IMR-90 (cell line): Measurements from ENCODE around the gene EHD4. TPM values are rescaled to one million over a fixed set of nuclear protein-coding genes. Genes with fewer than 3 reads are reported as not detected.

Experiments used
- ATAC-seq: fragments of 200-7000 bp; cut with Tn5 transposase; 2 replicates; pipeline ENCODE4 v1.9.1; 2020; ENCODE audit warnings: low read depth, mild to moderate bottlenecking, moderate library complexity
- BruUV-seq: library from RNA; stranded (reverse); fragments of 400-500 nt; replicated peaks from 2 replicates; lab custom pipeline; 2021; lab: Mats Ljungman, UMichigan
- CTCF ChIA-PET: fragments of 300-600 bp; formaldehyde crosslinking; extraction: SDS; loops from one replicate; lab custom pipeline; 2021; ENCODE audit warnings: antibody characterized with exemption; lab: Yijun Ruan, JAX
- POLR2A ChIA-PET: fragments of 300-600 bp; sonication (Branson Sonifier 250); formaldehyde crosslinking; loops from one replicate; lab custom pipeline; 2022; ENCODE audit warnings: antibody characterized with exemption; ENCODE audit not compliant: unreplicated experiment; lab: Charles Lee
- DNase-seq: peaks from one replicate; pipeline ENCODE4 v3.0.0; 2013
- H2AFZ ChIP-seq: replicated peaks from 2 replicates; pipeline ENCODE3; 2013; ENCODE audit warnings: low read length, mild to moderate bottlenecking; ENCODE audit not compliant: poor library complexity
- H2AK5ac ChIP-seq: 2 replicates; pipeline ENCODE4 v1.6.1; 2013; ENCODE audit warnings: low read depth, low read length, inconsistent platforms
- H2AK9ac ChIP-seq: replicated peaks from 2 replicates; pipeline ENCODE3; 2013; ENCODE audit warnings: mild to moderate bottlenecking, low read depth, low read length, moderate library complexity; ENCODE audit not compliant: poor library complexity
- H2BK120ac ChIP-seq: 2 replicates; pipeline ENCODE4 v1.6.1; 2013; ENCODE audit warnings: low read depth, low read length, inconsistent platforms
- H2BK15ac ChIP-seq: 3 replicates; pipeline ENCODE4 v1.6.1; 2013; ENCODE audit warnings: low read depth, low read length, inconsistent platforms
- H2BK20ac ChIP-seq: 2 replicates; pipeline ENCODE4 v1.6.1; 2013; ENCODE audit warnings: low read depth, mild to moderate bottlenecking, inconsistent platforms, low read length, moderate library complexity
- H2BK5ac ChIP-seq: 2 replicates; pipeline ENCODE4 v1.6.1; 2013; ENCODE audit warnings: mild to moderate bottlenecking, low read depth, low read length, inconsistent platforms; ENCODE audit not compliant: poor library complexity, severe bottlenecking
- H3K14ac ChIP-seq: replicated peaks from 2 replicates; pipeline ENCODE4 v1.6.1; 2013; ENCODE audit warnings: low read depth, low read length, inconsistent platforms
- H3K18ac ChIP-seq: 2 replicates; pipeline ENCODE4 v1.6.1; 2013; ENCODE audit warnings: low read depth, low read length, control low read depth
- H3K23ac ChIP-seq: 2 replicates; pipeline ENCODE4 v1.6.1; 2013; ENCODE audit warnings: low read depth, low read length, inconsistent platforms
- H3K27ac ChIP-seq: 2 replicates; pipeline ENCODE4 v1.5.1; 2013; ENCODE audit warnings: mild to moderate bottlenecking, control low read depth, low read length; ENCODE audit not compliant: insufficient read depth
- H3K27me3 ChIP-seq: 2 replicates; pipeline ENCODE4 v1.6.1; 2013; ENCODE audit warnings: low read length; ENCODE audit not compliant: control insufficient read depth, insufficient read depth
- H3K36me3 ChIP-seq: 2 replicates; pipeline ENCODE4 v1.6.1; 2013; ENCODE audit warnings: low read length, mixed read lengths; ENCODE audit not compliant: control insufficient read depth, insufficient read depth
- H3K4ac ChIP-seq: 2 replicates; pipeline ENCODE4 v1.6.1; 2013; ENCODE audit warnings: low read depth, low read length, inconsistent platforms
- H3K4me1 ChIP-seq: 2 replicates; pipeline ENCODE4 v1.6.1; 2013; ENCODE audit warnings: low read length, mixed read lengths; ENCODE audit not compliant: control insufficient read depth, insufficient read depth
- H3K4me2 ChIP-seq: 2 replicates; pipeline ENCODE4 v1.6.1; 2013; ENCODE audit warnings: low read depth, mild to moderate bottlenecking, control low read depth, low read length, moderate library complexity
- H3K4me3 ChIP-seq: 2 replicates; pipeline ENCODE4 v1.5.1; 2013; ENCODE audit warnings: low read depth, mild to moderate bottlenecking, control low read depth, low read length, moderate library complexity; ENCODE audit not compliant: insufficient read depth
- H3K56ac ChIP-seq: 2 replicates; pipeline ENCODE4 v1.6.1; 2013; ENCODE audit warnings: low read length, inconsistent platforms; ENCODE audit not compliant: insufficient read depth; ENCODE audit errors: extremely low read depth
- H3K79me1 ChIP-seq, 2 experiments: 2 replicates each; pipeline ENCODE4 v1.6.1; 2013; ENCODE audit warnings: low read length in 2 of 2, inconsistent platforms in 1 of 2, low read depth in 1 of 2
- H3K9ac ChIP-seq: 2 replicates; pipeline ENCODE4 v1.6.1; 2013; ENCODE audit warnings: low read depth, low read length, control low read depth
- H3K9me1 ChIP-seq: 2 replicates; pipeline ENCODE4 v1.6.1; 2013; ENCODE audit warnings: low read length, inconsistent platforms; ENCODE audit not compliant: insufficient read depth
- H3K9me3 ChIP-seq: 2 replicates; pipeline ENCODE4 v1.6.1; 2013; ENCODE audit warnings: low read length; ENCODE audit not compliant: control insufficient read depth, insufficient read depth
- H4K20me1 ChIP-seq: 2 replicates; pipeline ENCODE4 v1.6.1; 2013; ENCODE audit warnings: low read length, inconsistent platforms; ENCODE audit not compliant: insufficient read depth
- H4K5ac ChIP-seq: 2 replicates; pipeline ENCODE4 v1.6.1; 2013; ENCODE audit warnings: mild to moderate bottlenecking, low read depth, low read length, control low read depth
- H4K8ac ChIP-seq, 2 experiments: 2 replicates each; pipeline ENCODE4 v1.6.1; 2013; ENCODE audit warnings: low read depth in 2 of 2, low read length in 2 of 2, control low read depth in 1 of 2, inconsistent platforms in 1 of 2
- H4K91ac ChIP-seq: 2 replicates; pipeline ENCODE4 v1.6.1; 2013; ENCODE audit warnings: low read depth, low read length, inconsistent platforms; ENCODE audit not compliant: insufficient read depth
- BHLHE40 ChIP-seq: fragments of 150-350 bp; IDR thresholded peaks from 2 replicates; pipeline ENCODE4 v1.6.1; 2016; ENCODE audit warnings: mild to moderate bottlenecking, low read depth, low read length
- CEBPB ChIP-seq: IDR thresholded peaks from 2 replicates; pipeline ENCODE4 v1.6.1; 2012; ENCODE audit warnings: low read depth, low read length, improper control_type of control experiment
- CHD1 ChIP-seq: IDR thresholded peaks from 2 replicates; pipeline ENCODE4 v1.6.1; 2012; ENCODE audit warnings: low read depth, low read length, improper control_type of control experiment
- CTCF ChIP-seq: conservative IDR thresholded peaks from 2 replicates; pipeline ENCODE4 v1.5.1; 2012; ENCODE audit warnings: mild to moderate bottlenecking, low read depth, low read length, improper control_type of control experiment
- ELK1 ChIP-seq: fragments of 150-350 bp; IDR thresholded peaks from 2 replicates; pipeline ENCODE4 v1.6.1; 2016; ENCODE audit warnings: low read depth, mild to moderate bottlenecking, low read length, moderate library complexity, borderline replicate concordance
- FOS ChIP-seq: fragments of 150-350 bp; IDR thresholded peaks from 2 replicates; pipeline ENCODE4 v1.6.1; 2016; ENCODE audit warnings: low read depth, low read length
- MAZ ChIP-seq: IDR thresholded peaks from 2 replicates; pipeline ENCODE4 v1.6.1; 2012; ENCODE audit warnings: low read depth, mild to moderate bottlenecking, low read length, improper control_type of control experiment, moderate library complexity, borderline replicate concordance
- MXI1 ChIP-seq: IDR thresholded peaks from 2 replicates; pipeline ENCODE4 v1.6.1; 2012; ENCODE audit warnings: low read depth, mild to moderate bottlenecking, low read length, moderate library complexity, borderline replicate concordance
- NFE2L2 ChIP-seq: fragments of 150-350 bp; IDR thresholded peaks from 2 replicates; pipeline ENCODE4 v1.6.1; 2016; ENCODE audit warnings: low read depth, mild to moderate bottlenecking, low read length
- POLR2A ChIP-seq: IDR thresholded peaks from 2 replicates; pipeline ENCODE4 v1.6.1; 2012; ENCODE audit warnings: mild to moderate bottlenecking, low read depth, low read length
- RAD21 ChIP-seq: IDR thresholded peaks from 2 replicates; pipeline ENCODE4 v1.6.1; 2012; ENCODE audit warnings: low read length, improper control_type of control experiment
- RCOR1 ChIP-seq: IDR thresholded peaks from 2 replicates; pipeline ENCODE4 v1.6.1; 2012; ENCODE audit warnings: mild to moderate bottlenecking, low read length, improper control_type of control experiment; ENCODE audit not compliant: insufficient replicate concordance
- RFX5 ChIP-seq: IDR thresholded peaks from 2 replicates; pipeline ENCODE4 v1.8.0; 2012; ENCODE audit warnings: low read depth, mild to moderate bottlenecking, low read length, moderate library complexity
- SMC3 ChIP-seq: fragments of 150-350 bp; IDR thresholded peaks from 2 replicates; pipeline ENCODE4 v1.6.1; 2016; ENCODE audit warnings: low read depth, mild to moderate bottlenecking, antibody characterized with exemption, low read length, moderate library complexity
- USF2 ChIP-seq: fragments of 150-350 bp; IDR thresholded peaks from 2 replicates; pipeline ENCODE4 v1.6.1; 2017; ENCODE audit warnings: mild to moderate bottlenecking, antibody characterized with exemption, low read length, low read depth
- WGBS, 2 experiments: methylation state at CpG; one replicate each; pipeline versions ENCODE4 v1.1.5 to v1.1.7; 2013; ENCODE audit warnings: missing lambda C conversion rate in 2 of 2; ENCODE audit not compliant: insufficient read length in 1 of 2; ENCODE audit errors: extremely low coverage in 2 of 2; 5-methylcytosine and 5-hydroxymethylcytosine counted together
- dilution Hi-C: fragments of 300-500 bp; cut with HindIII; formaldehyde crosslinking; loops from one replicate; pipeline ENCODE4 v1.14.3; 2018; ENCODE audit warnings: low sequenced_read_pairs; ENCODE audit not compliant: unreplicated experiment
- in situ Hi-C: fragments of 300-500 bp; cut with MboI; formaldehyde crosslinking; loops from 3 replicates; pipeline ENCODE4 v1.14.3; 2019; ENCODE audit warnings: low sequenced_read_pairs, inconsistent platforms, mixed read lengths
- intact Hi-C: fragments of 100-400 bp; cut with micrococcal nuclease; formaldehyde crosslinking; loops from 2 replicates; pipeline ENCODE4 v1.10.0; 2022
- polyA plus RNA-seq, 3 experiments: library from polyadenylated mRNA; depleted of rRNA; stranded (reverse); fragments of >200 nt; gene quantifications; 2 replicates each; pipeline ENCODE4 v1.2.3, GENCODE V29; 2012; ENCODE audit warnings: low replicate concordance in 1 of 3
- total RNA-seq: library from RNA; depleted of rRNA; stranded (reverse); fragments of >200 nt; gene quantifications from 2 replicates; pipeline ENCODE4 v1.2.3, GENCODE V29; 2012

EHD4 gene
- total and polyA plus RNA-seq, 2 of the 4 experiments (the other 2 are of a cell fraction): 21.0 to 29.0 TPM

- no peak overlapping the region for H3K18ac ChIP-seq
- H2BK15ac ChIP-seq: no peak overlapping the region
- no peaks in the 10 kb centered on the region for H4K20me1 ChIP-seq
- H3K9me3 ChIP-seq: no peaks in the 10 kb centered on the region
- intact Hi-C loops: loop anchor here (2.0 kb wide), 1 partner anchor 87 kb away; no protein-coding TSS in a partner anchor
- H3K56ac ChIP-seq: no peak overlapping the region
- no peaks in the 10 kb centered on the region for H3K79me1 ChIP-seq
- no peak overlapping the region for H2AFZ ChIP-seq
- no peaks in the 10 kb centered on the region for H3K4me1 ChIP-seq
- H3K4me3 ChIP-seq: no peak overlapping the region
- no peaks in the 10 kb centered on the region for H3K36me3 ChIP-seq
- H4K5ac ChIP-seq: no peak overlapping the region
- 60% methylated on average over 1 of the region's 11 CpGs; no CpG with 5 or more reads in 1 of the 2 experiments for WGBS, 2 experiments
- H3K27me3 ChIP-seq: peaks cover 39% of the 10 kb centered on the region
- in situ Hi-C loops: no loop called here
- H4K8ac ChIP-seq: no peak overlapping the region
- BruUV-seq: no TSS peak
- H3K9ac ChIP-seq: no peak overlapping the region
- H3K4me2 ChIP-seq: no peak overlapping the region
- no peak overlapping the region for H3K27ac ChIP-seq
- ATAC-seq (no peak), DNase-seq (no peak)
- no peak overlapping the region for H3K4ac ChIP-seq
- H3K14ac ChIP-seq: no peak overlapping the region
- no peak overlapping the region for H2AK9ac ChIP-seq
- ChIA-PET POLR2A (interaction anchor here (0.5 kb wide), 1 partner anchor 533 kb away, joined by 8 read pairs; no protein-coding TSS in a partner anchor), CTCF (interaction anchor here (1.7 kb wide), 1 partner anchor 91 kb away, joined by 5 read pairs; no protein-coding TSS in a partner anchor)
- no peak overlapping the region for H2AK5ac ChIP-seq
- no peak overlapping the region for H2BK20ac ChIP-seq
- H2BK120ac ChIP-seq: no peak overlapping the region
- H3K9me1 ChIP-seq: no peaks in the 10 kb centered on the region
- no peak overlapping the region for H3K23ac ChIP-seq
- dilution Hi-C loops: no loop called here
- H2BK5ac ChIP-seq: no peak overlapping the region
- H4K91ac ChIP-seq: no peak overlapping the region
- TF ChIP-seq CTCF (no peak), BHLHE40 (no peak), RCOR1 (no peak), ELK1 (no peak), CEBPB (no peak), POLR2A (no peak), RAD21 (no peak), USF2 (no peak), FOS (no peak), NFE2L2 (no peak), RFX5 (no peak), MAZ (no peak), MXI1 (no peak), CHD1 (no peak), SMC3 (no peak)
Observed at GRCh38 chr15:41993472-41994170, 21.3 kb upstream of the EHD4 start.
